ENCODE results near the gene GTSE1. TPM values are rescaled to one million over a fixed set of nuclear protein-coding genes. Genes with fewer than 3 reads are reported as not detected.

GTSE1 gene
- total RNA-seq, 1 experiment from 2014 or later = 64.6 TPM

DNA sequence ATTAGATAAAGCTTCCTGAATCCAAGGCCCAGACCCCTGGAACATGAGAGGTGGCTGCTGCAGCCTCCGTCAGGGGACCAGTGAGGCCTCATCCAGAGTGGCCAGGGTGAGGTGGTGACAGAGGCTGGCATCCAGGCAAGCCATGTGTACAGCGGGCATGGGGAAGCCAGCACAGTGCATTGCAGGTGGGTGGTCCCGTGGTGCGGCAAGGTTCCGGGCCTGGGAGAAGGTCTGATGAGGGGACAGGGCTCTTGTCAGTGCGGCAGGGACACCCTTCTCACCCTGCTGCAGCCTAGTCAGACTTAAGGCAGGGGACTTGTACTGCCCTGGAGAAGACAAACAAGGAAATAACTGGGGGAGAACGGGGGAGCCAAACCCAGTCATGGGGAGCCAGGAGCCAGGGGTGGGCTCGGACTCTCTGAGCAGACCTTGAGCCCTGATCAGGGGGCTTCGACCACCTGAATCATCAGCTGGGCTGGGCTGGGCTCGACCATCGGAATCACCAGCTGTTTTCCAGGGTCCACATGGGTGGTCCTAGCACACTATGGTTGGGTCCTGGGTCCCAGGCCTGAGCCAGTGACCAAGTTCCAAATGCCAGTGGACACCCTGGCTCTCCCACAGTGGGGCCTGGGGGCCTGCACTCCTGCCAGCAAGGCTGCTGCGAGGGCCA is 23.8 kb upstream of the GTSE1 start:
- 0 out of 2 replicates have a peak, but pooled peaks cover 6% of the 10 kb centered on the region for H3K4me1 ChIP-seq (replicated peaks; ENCODE audit: insufficient read depth)
- CTCF ChIA-PET = no interaction called here
- H4K20me1 ChIP-seq (ENCODE audit: insufficient read depth) = no peaks in the 10 kb centered on the region
- H3K4me3 ChIP-seq = no peak overlapping the region
- no peak overlapping the region for H3K4me2 ChIP-seq
- no peaks in the 10 kb centered on the region for H3K9me2 ChIP-seq (ENCODE audit: insufficient read depth)
- H2AFZ ChIP-seq = no peak overlapping the region
- intact Hi-C loops (cut with micrococcal nuclease; ENCODE audit: unreplicated experiment) = no loop called here
- no TSS peak for BruUV-seq (replicated peaks)
- POLR2A ChIA-PET (ENCODE audit: unreplicated experiment) = no interaction called here
- no peaks in the 10 kb centered on the region for H3K27me3 ChIP-seq (ENCODE audit: insufficient read depth, low read depth)
- peaks cover 4% of the 10 kb centered on the region; the same call in 1 of the 2 replicates for H3K79me2 ChIP-seq (ENCODE audit: low read depth)
- no peaks in the 10 kb centered on the region for H3F3A ChIP-seq (ENCODE audit: insufficient read depth, low read depth)
- peaks cover 8% of the 10 kb centered on the region; the same call in 1 of the 2 replicates for H3K36me3 ChIP-seq (ENCODE audit: low read depth)
- DNase-seq = no peak
- no peak overlapping the region for H3K27ac ChIP-seq
- H3K9me3 ChIP-seq (ENCODE audit: insufficient read depth, low read depth) = no peaks in the 10 kb centered on the region
- TF ChIP-seq EZH2 (IDR thresholded peaks at IDR 0.05; ENCODE audit: low read depth) = no peak
- TF ChIP-seq, protein P1, sequence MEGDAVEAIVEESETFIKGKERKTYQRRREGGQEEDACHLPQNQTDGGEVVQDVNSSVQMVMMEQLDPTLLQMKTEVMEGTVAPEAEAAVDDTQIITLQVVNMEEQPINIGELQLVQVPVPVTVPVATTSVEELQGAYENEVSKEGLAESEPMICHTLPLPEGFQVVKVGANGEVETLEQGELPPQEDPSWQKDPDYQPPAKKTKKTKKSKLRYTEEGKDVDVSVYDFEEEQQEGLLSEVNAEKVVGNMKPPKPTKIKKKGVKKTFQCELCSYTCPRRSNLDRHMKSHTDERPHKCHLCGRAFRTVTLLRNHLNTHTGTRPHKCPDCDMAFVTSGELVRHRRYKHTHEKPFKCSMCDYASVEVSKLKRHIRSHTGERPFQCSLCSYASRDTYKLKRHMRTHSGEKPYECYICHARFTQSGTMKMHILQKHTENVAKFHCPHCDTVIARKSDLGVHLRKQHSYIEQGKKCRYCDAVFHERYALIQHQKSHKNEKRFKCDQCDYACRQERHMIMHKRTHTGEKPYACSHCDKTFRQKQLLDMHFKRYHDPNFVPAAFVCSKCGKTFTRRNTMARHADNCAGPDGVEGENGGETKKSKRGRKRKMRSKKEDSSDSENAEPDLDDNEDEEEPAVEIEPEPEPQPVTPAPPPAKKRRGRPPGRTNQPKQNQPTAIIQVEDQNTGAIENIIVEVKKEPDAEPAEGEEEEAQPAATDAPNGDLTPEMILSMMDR (conservative IDR thresholded peaks at IDR 0.05) = no peak

DNA sequence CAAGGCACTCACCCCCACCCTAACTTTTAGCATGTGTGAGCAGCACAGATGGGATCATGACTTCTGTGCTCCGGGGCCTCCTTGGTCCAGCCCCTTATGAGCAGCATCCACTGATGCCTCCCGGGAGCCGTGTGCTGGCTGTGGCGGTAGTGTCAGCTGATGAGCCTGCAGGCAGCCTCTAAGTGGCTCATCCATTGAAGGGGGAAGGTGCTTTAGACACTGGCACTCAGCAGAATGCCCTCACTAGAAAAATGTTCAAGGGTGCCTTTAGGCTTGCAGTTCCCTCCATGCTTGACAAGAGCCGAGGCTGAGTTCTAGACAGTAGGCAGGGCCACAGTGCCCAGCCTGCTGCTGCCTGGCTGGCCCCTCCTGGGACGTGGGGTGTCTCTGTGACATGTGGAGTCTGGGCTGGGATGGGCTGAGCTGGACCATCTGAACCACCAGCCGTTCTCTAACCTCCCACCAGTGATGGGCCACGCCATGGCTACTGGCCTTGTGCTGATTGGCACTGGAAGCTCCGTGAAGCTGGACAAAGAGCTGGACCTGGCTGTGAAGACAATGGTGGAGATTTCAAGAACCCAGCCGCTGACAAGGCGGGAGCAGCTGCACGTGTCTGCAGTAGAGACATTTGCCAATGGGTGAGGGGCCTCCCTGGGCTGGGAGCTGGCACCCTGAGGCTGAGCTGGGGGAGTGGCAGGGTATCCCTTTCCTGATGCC is 23.1 kb upstream of the GTSE1 start:
- H2AFZ ChIP-seq = no peak overlapping the region
- no TSS peak for BruUV-seq (replicated peaks)
- no peaks in the 10 kb centered on the region for H3K9me3 ChIP-seq (ENCODE audit: insufficient read depth, low read depth)
- ChIA-PET CTCF (no interaction called here), POLR2A (ENCODE audit: unreplicated experiment) (no interaction called here)
- peaks cover 8% of the 10 kb centered on the region; the same call in 1 of the 2 replicates for H3K36me3 ChIP-seq (ENCODE audit: low read depth)
- no peaks in the 10 kb centered on the region for H3F3A ChIP-seq (ENCODE audit: insufficient read depth, low read depth)
- no peaks in the 10 kb centered on the region for H4K20me1 ChIP-seq (ENCODE audit: insufficient read depth)
- no peak overlapping the region for H3K27ac ChIP-seq
- no peak for TF ChIP-seq EZH2 (IDR thresholded peaks at IDR 0.05; ENCODE audit: low read depth)
- TF ChIP-seq, protein P1 (conservative IDR thresholded peaks at IDR 0.05) = no peak
- H3K4me1 ChIP-seq (replicated peaks; ENCODE audit: insufficient read depth) = 0 out of 2 replicates have a peak, but pooled peaks cover under 1% of the 10 kb centered on the region
- no peak overlapping the region for H3K4me3 ChIP-seq
- intact Hi-C loops (cut with micrococcal nuclease; ENCODE audit: unreplicated experiment) = no loop called here
- H3K27me3 ChIP-seq (ENCODE audit: insufficient read depth, low read depth) = no peaks in the 10 kb centered on the region
- no peak overlapping the region for H3K4me2 ChIP-seq
- H3K79me2 ChIP-seq (ENCODE audit: low read depth) = no peaks in the 10 kb centered on the region
- H3K9me2 ChIP-seq (ENCODE audit: insufficient read depth) = no peaks in the 10 kb centered on the region
- DNase-seq = no peak

DNA sequence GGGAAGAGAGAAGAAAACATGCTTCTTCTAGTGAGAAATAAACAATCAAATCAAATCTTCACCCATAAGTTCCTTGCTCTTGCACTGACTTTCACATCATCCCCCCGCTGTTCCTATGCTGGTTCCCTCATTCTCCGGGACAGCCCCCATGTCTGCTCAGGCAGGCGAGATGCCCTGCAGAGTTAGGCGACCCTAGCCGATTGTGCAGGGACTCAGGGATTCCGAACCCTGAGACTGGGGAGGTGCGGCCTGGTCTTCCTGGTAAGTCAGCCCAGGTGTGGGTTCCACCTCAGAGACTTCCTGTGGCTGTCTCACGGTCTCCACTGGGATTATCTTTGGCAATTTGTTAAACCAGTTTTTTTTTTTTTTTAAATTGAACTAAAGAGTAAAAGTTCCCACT is 22.3 kb upstream of the GTSE1 start:
- Histone ChIP-seq H3K36me3 (ENCODE audit: low read depth) (peaks cover 8% of the 10 kb centered on the region; the same call in 1 of the 2 replicates), H3F3A (ENCODE audit: insufficient read depth, low read depth) (no peaks in the 10 kb centered on the region), H3K4me2 (no peak overlapping the region), H3K4me3 (no peak overlapping the region), H3K27ac (no peak overlapping the region), H4K20me1 (ENCODE audit: insufficient read depth) (no peaks in the 10 kb centered on the region), H3K9me2 (ENCODE audit: insufficient read depth) (no peaks in the 10 kb centered on the region), H3K4me1 (replicated peaks; ENCODE audit: insufficient read depth) (no peaks in the 10 kb centered on the region), H3K79me2 (ENCODE audit: low read depth) (no peaks in the 10 kb centered on the region), H3K27me3 (ENCODE audit: insufficient read depth, low read depth) (no peaks in the 10 kb centered on the region), H2AFZ (no peak overlapping the region), H3K9me3 (ENCODE audit: insufficient read depth, low read depth) (no peaks in the 10 kb centered on the region)
- POLR2A ChIA-PET (ENCODE audit: unreplicated experiment) = no interaction called here
- no TSS peak for BruUV-seq (replicated peaks)
- TF ChIP-seq, protein P1 (conservative IDR thresholded peaks at IDR 0.05) = no peak
- TF ChIP-seq EZH2 (IDR thresholded peaks at IDR 0.05; ENCODE audit: low read depth) = no peak
- no peak for DNase-seq
- CTCF ChIA-PET = no interaction called here
- intact Hi-C loops (cut with micrococcal nuclease; ENCODE audit: unreplicated experiment) = no loop called here
